Caco-2 (cell line): ENCODE results near the gene KIDINS220. TPM values are rescaled to one million over a fixed set of nuclear protein-coding genes. Genes with fewer than 3 reads are reported as not detected.

Source experiments
- BruUV-seq: library from RNA; stranded (reverse); fragments of 400-500 nt; replicated peaks from 2 replicates; lab custom pipeline; 2021; lab: Mats Ljungman, UMichigan
- CTCF ChIA-PET: fragments of 300-600 bp; sonication (Branson Sonifier 250); formaldehyde crosslinking; loops from one replicate; lab custom pipeline; 2022; ENCODE audit warnings: antibody characterized with exemption; lab: Charles Lee
- POLR2A ChIA-PET: fragments of 300-600 bp; sonication (Branson Sonifier 250); formaldehyde crosslinking; loops from one replicate; lab custom pipeline; 2022; ENCODE audit warnings: antibody characterized with exemption; lab: Charles Lee
- DNase-seq, 2 experiments: peaks; one replicate each; pipeline versions ENCODE4 v3.0.0 to v3.0.0-alpha.2; 2020 to 2022
- H3K27me3 ChIP-seq: replicated peaks from 2 replicates; pipeline ENCODE4 v1.6.0; 2011; ENCODE audit warnings: low read length; ENCODE audit not compliant: control insufficient read depth, insufficient read depth
- H3K36me3 ChIP-seq: 2 replicates; pipeline ENCODE4 v1.5.1; 2011; ENCODE audit warnings: low read length; ENCODE audit not compliant: control insufficient read depth, insufficient read depth
- H3K4me1 ChIP-seq: fragments of 250-450 bp; sonication (Bioruptor Pico); 2 replicates; pipeline ENCODE4 v1.5.1; 2020; ENCODE audit warnings: mild to moderate bottlenecking
- H3K4me3 ChIP-seq: 2 replicates; pipeline ENCODE4 v1.5.1; 2011; ENCODE audit warnings: low read depth, mild to moderate bottlenecking, control low read depth, low read length
- H3K9me3 ChIP-seq: fragments of 250-450 bp; sonication (Bioruptor Pico); 2 replicates; pipeline ENCODE4 v1.5.1; 2020; ENCODE audit warnings: mild to moderate bottlenecking, moderate library complexity
- H3K27ac Mint-ChIP-seq: one replicate; pipeline ENCODE4 v1.8.0; 2022; ENCODE audit warnings: mixed read lengths; ENCODE audit not compliant: unreplicated experiment
- H3K27me3 Mint-ChIP-seq: one replicate; pipeline ENCODE4 v1.8.0; 2022; ENCODE audit warnings: mixed read lengths; ENCODE audit not compliant: insufficient read depth, unreplicated experiment
- H3K36me3 Mint-ChIP-seq: one replicate; pipeline ENCODE4 v1.8.0; 2022; ENCODE audit warnings: mild to moderate bottlenecking, mixed read lengths; ENCODE audit not compliant: insufficient read depth, unreplicated experiment
- H3K4me1 Mint-ChIP-seq: one replicate; pipeline ENCODE4 v1.8.0; 2022; ENCODE audit warnings: low read depth, mixed read lengths; ENCODE audit not compliant: unreplicated experiment
- H3K4me3 Mint-ChIP-seq: one replicate; pipeline ENCODE4 v1.8.0; 2022; ENCODE audit warnings: mild to moderate bottlenecking, moderate library complexity, mixed read lengths; ENCODE audit not compliant: unreplicated experiment
- H3K9me3 Mint-ChIP-seq: one replicate; pipeline ENCODE4 v1.8.0; 2022; ENCODE audit warnings: mixed read lengths; ENCODE audit not compliant: unreplicated experiment
- intact Hi-C: fragments of 100-400 bp; cut with micrococcal nuclease; formaldehyde crosslinking; loops from one replicate; pipeline ENCODE4 v1.10.0; 2022; ENCODE audit not compliant: unreplicated experiment
- total RNA-seq: library from RNA; stranded (reverse); gene quantifications from 2 replicates; pipeline ENCODE4 v1.2.3, GENCODE V29; 2022
- TF ChIP-seq, protein P1 (sequence below), 2 experiments: fragments of 200-600 bp in 1 of 2; IDR thresholded peaks; 1 replicate in 1 of 2; 2 replicates in 1 of 2; pipeline versions ENCODE4 v1.5.1 to v1.8.0; 2011 to 2022; ENCODE audit warnings: antibody characterized with exemption in 1 of 2, control low read depth in 1 of 2, inconsistent platforms in 1 of 2, low read depth in 1 of 2, low read length in 1 of 2, mild to moderate bottlenecking in 1 of 2, moderate library complexity in 1 of 2; ENCODE audit not compliant: insufficient read depth in 1 of 2, severe bottlenecking in 1 of 2, unreplicated experiment in 1 of 2

KIDINS220 gene
- total RNA-seq, 1 experiment from 2014 or later: 32.8 TPM

GRCh38 chr2:8709611-8710010 is 127.8 kb downstream of the KIDINS220 start:
- peaks cover 6% of the 10 kb centered on the region for H3K4me1 Mint-ChIP-seq
- Histone ChIP-seq H3K9me3 (no peaks in the 10 kb centered on the region), H3K4me1 (no peaks in the 10 kb centered on the region), H3K4me3 (no peak overlapping the region), H3K27me3 (no peaks in the 10 kb centered on the region), H3K36me3 (no peaks in the 10 kb centered on the region)
- H3K27ac Mint-ChIP-seq: no peak overlapping the region
- DNase-seq: no peak
- peaks cover 17% of the 10 kb centered on the region for H3K9me3 Mint-ChIP-seq
- POLR2A ChIA-PET: no interaction called here
- BruUV-seq: no TSS peak
- no peaks in the 10 kb centered on the region for H3K27me3 Mint-ChIP-seq
- no peaks in the 10 kb centered on the region for H3K36me3 Mint-ChIP-seq
- H3K4me3 Mint-ChIP-seq: no peak overlapping the region
- CTCF ChIA-PET: no interaction called here
- TF ChIP-seq, protein P1, sequence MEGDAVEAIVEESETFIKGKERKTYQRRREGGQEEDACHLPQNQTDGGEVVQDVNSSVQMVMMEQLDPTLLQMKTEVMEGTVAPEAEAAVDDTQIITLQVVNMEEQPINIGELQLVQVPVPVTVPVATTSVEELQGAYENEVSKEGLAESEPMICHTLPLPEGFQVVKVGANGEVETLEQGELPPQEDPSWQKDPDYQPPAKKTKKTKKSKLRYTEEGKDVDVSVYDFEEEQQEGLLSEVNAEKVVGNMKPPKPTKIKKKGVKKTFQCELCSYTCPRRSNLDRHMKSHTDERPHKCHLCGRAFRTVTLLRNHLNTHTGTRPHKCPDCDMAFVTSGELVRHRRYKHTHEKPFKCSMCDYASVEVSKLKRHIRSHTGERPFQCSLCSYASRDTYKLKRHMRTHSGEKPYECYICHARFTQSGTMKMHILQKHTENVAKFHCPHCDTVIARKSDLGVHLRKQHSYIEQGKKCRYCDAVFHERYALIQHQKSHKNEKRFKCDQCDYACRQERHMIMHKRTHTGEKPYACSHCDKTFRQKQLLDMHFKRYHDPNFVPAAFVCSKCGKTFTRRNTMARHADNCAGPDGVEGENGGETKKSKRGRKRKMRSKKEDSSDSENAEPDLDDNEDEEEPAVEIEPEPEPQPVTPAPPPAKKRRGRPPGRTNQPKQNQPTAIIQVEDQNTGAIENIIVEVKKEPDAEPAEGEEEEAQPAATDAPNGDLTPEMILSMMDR (IDR thresholded peaks at IDR 0.05; ENCODE audit: insufficient read depth in 1 of 2, low read depth in 1 of 2, low read length in 1 of 2, severe bottlenecking in 1 of 2, unreplicated experiment in 1 of 2): no peak
- intact Hi-C loops: no loop called here

DNA sequence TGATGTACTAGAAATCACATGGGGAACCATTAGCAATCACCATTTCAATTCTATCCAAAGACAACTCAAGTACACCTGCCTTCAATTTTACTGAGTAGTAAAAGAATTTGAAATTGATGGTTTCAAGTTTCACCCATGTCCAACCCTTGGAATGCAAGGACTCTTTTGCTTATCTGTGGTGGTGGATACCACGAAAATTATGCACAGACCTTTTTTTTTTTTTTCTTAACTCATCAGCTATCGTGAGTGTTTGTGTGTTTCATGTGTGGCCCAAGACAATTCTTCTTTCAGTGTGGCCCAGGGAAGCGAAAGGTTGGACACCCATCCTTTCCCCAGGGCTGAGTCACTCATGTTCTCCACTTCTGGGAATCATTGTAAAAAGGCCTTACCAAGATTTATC is 132.5 kb downstream of the KIDINS220 start:
- BruUV-seq: no TSS peak
- intact Hi-C loops: no loop called here
- Mint-ChIP-seq H3K9me3 (peaks cover 17% of the 10 kb centered on the region), H3K4me1 (peaks cover 6% of the 10 kb centered on the region), H3K27me3 (no peaks in the 10 kb centered on the region), H3K27ac (no peak overlapping the region), H3K36me3 (no peaks in the 10 kb centered on the region), H3K4me3 (no peak overlapping the region)
- H3K4me3 ChIP-seq: no peak overlapping the region
- no peak for DNase-seq
- H3K27me3 ChIP-seq: no peaks in the 10 kb centered on the region
- no peaks in the 10 kb centered on the region for H3K36me3 ChIP-seq
- ChIA-PET POLR2A (no interaction called here), CTCF (no interaction called here)
- TF ChIP-seq, protein P1 (IDR thresholded peaks at IDR 0.05; ENCODE audit: insufficient read depth in 1 of 2, low read depth in 1 of 2, low read length in 1 of 2, severe bottlenecking in 1 of 2, unreplicated experiment in 1 of 2): no peak
- no peaks in the 10 kb centered on the region for H3K9me3 ChIP-seq
- no peaks in the 10 kb centered on the region for H3K4me1 ChIP-seq

GRCh38 chr2:8701681-8702379 is 135.6 kb downstream of the KIDINS220 start:
- no peaks in the 10 kb centered on the region for H3K36me3 ChIP-seq
- no peak overlapping the region for H3K27ac Mint-ChIP-seq
- no peaks in the 10 kb centered on the region for H3K27me3 Mint-ChIP-seq
- POLR2A ChIA-PET: no interaction called here
- H3K4me3 ChIP-seq: no peak overlapping the region
- no peaks in the 10 kb centered on the region for H3K36me3 Mint-ChIP-seq
- DNase-seq: no peak
- H3K4me1 Mint-ChIP-seq: no peaks in the 10 kb centered on the region
- CTCF ChIA-PET: no interaction called here
- TF ChIP-seq, protein P1 (IDR thresholded peaks at IDR 0.05; ENCODE audit: insufficient read depth in 1 of 2, low read depth in 1 of 2, low read length in 1 of 2, severe bottlenecking in 1 of 2, unreplicated experiment in 1 of 2): no peak
- H3K27me3 ChIP-seq: no peaks in the 10 kb centered on the region
- H3K9me3 Mint-ChIP-seq: peaks cover 5% of the 10 kb centered on the region
- H3K9me3 ChIP-seq: no peaks in the 10 kb centered on the region
- BruUV-seq: no TSS peak
- H3K4me1 ChIP-seq: no peaks in the 10 kb centered on the region
- intact Hi-C loops: no loop called here
- no peak overlapping the region for H3K4me3 Mint-ChIP-seq
